K562 (cell line): ENCODE results near the gene CCL2. TPM values are rescaled to one million over a fixed set of nuclear protein-coding genes. Genes with fewer than 3 reads are reported as not detected.

Experiments
- ATAC-seq: fragments of 200-7000 bp; cut with Tn5 transposase; 3 replicates; pipeline ENCODE4 v1.9.1; 2020; ENCODE audit warnings: moderate library complexity
- Bru-seq: library from RNA; stranded (reverse); fragments of 400-500 nt; gene quantifications from one replicate; lab custom pipeline; 2021; lab: Mats Ljungman, UMichigan
- BruChase-seq, 2 experiments: library from RNA; stranded (reverse); fragments of 400-500 nt; gene quantifications; one replicate each; lab custom pipeline; 2021; lab: Mats Ljungman, UMichigan
- BruUV-seq: library from RNA; stranded (reverse); fragments of 400-500 nt; replicated peaks from 2 replicates; lab custom pipeline; 2021; lab: Mats Ljungman, UMichigan
- CTCF ChIA-PET: fragments of 300-600 bp; formaldehyde crosslinking; extraction: SDS; loops from one replicate; lab custom pipeline; 2021; ENCODE audit warnings: low intra/inter-chr PET ratio; lab: Yijun Ruan, JAX
- POLR2A ChIA-PET: fragments of 300-600, 350-650 bp; sonication (Branson Sonifier 250); formaldehyde crosslinking; extraction: SDS; loops from one replicate; lab custom pipeline; 2021; ENCODE audit warnings: antibody characterized with exemption, inconsistent platforms; lab: Yijun Ruan, JAX
- DNase-seq, 4 experiments: peaks; one replicate each; pipeline versions ENCODE4 v3.0.0 to v3.0.0-alpha.2; 2011 to 2018; ENCODE audit warnings: low spot score in 3 of 4, mixed read lengths in 3 of 4; ENCODE audit errors: extremely low read depth in 1 of 4
- FAIRE-seq: peaks from 2 replicates; lab custom pipeline; 2011; peaks lifted over from hg19 to GRCh38; lab: Jason Lieb, UNC
- H2AFZ ChIP-seq: 2 replicates; pipeline ENCODE4 v1.6.0; 2011; ENCODE audit warnings: low read depth, low read length, control low read depth, inconsistent platforms
- H3K27ac ChIP-seq: fragments of 200-600 bp; 3 replicates; pipeline ENCODE4 v1.8.0; 2011; ENCODE audit warnings: low read depth, mild to moderate bottlenecking, control low read depth, inconsistent platforms, low read length, moderate library complexity, mixed read lengths; ENCODE audit errors: extremely low read depth
- H3K27me3 ChIP-seq, 2 experiments: fragments of 300-600 bp in 1 of 2; 2 replicates in 1 of 2; 3 replicates in 1 of 2; pipeline versions ENCODE4 v1.6.0 to v1.8.0; 2011; ENCODE audit warnings: inconsistent platforms in 2 of 2, low read length in 2 of 2, mild to moderate bottlenecking in 1 of 2, mixed read lengths in 1 of 2, moderate library complexity in 1 of 2; ENCODE audit not compliant: control insufficient read depth in 2 of 2, insufficient read depth in 2 of 2
- H3K36me3 ChIP-seq: fragments of 300-600 bp; 3 replicates; pipeline ENCODE4 v1.8.0; 2011; ENCODE audit warnings: mild to moderate bottlenecking, low read length, inconsistent platforms; ENCODE audit not compliant: control insufficient read depth, insufficient read depth
- H3K4me1 ChIP-seq, 2 experiments: fragments of 200-600 bp in 1 of 2; replicated peaks in 1 of 2; 2 replicates in 1 of 2; 3 replicates in 1 of 2; pipeline versions ENCODE4 v1.5.1 to v1.8.0; 2011; ENCODE audit warnings: inconsistent platforms in 2 of 2, low read length in 2 of 2, mild to moderate bottlenecking in 1 of 2, mixed read lengths in 1 of 2, moderate library complexity in 1 of 2; ENCODE audit not compliant: control insufficient read depth in 2 of 2, insufficient read depth in 2 of 2
- H3K4me2 ChIP-seq: 2 replicates; pipeline ENCODE4 v1.6.1; 2011; ENCODE audit warnings: low read length, control low read depth, inconsistent platforms, mixed read lengths; ENCODE audit not compliant: insufficient read depth
- H3K4me3 ChIP-seq: fragments of 200-600 bp; sonication (generic), shearing (Covaris generic); 2 replicates; pipeline ENCODE4 v1.5.1; 2016; ENCODE audit warnings: control low read depth, inconsistent platforms
- H3K79me2 ChIP-seq: fragments of 200-600 bp; 3 replicates; pipeline ENCODE4 v1.8.0; 2011; ENCODE audit warnings: low read length, inconsistent platforms; ENCODE audit not compliant: control insufficient read depth, insufficient read depth
- H3K9ac ChIP-seq, 2 experiments: 2 replicates each; pipeline versions ENCODE4 v1.6.0 to v1.6.1; 2011; ENCODE audit warnings: low read depth in 2 of 2, low read length in 2 of 2, control low read depth in 1 of 2, inconsistent platforms in 1 of 2, mild to moderate bottlenecking in 1 of 2, mixed read lengths in 1 of 2; ENCODE audit not compliant: insufficient read depth in 1 of 2
- H3K9me1 ChIP-seq: one replicate; pipeline ENCODE4 v1.6.0; 2011; ENCODE audit warnings: inconsistent platforms, mild to moderate bottlenecking, low read length, moderate library complexity; ENCODE audit not compliant: control insufficient read depth, insufficient read depth
- H3K9me3 ChIP-seq: replicated peaks from 2 replicates; pipeline ENCODE4 v1.5.1; 2011; ENCODE audit warnings: low read depth, low read length, inconsistent platforms; ENCODE audit not compliant: control insufficient read depth, insufficient read depth
- H4K20me1 ChIP-seq: replicated peaks from 2 replicates; pipeline ENCODE4 v1.6.1; 2011; ENCODE audit warnings: low read length, inconsistent platforms, mixed read lengths; ENCODE audit not compliant: control insufficient read depth, insufficient read depth
- CHCHD3 ChIP-seq: fragments of 250-450 bp; sonication (Bioruptor Pico); IDR thresholded peaks from 2 replicates; pipeline ENCODE4 v2.1.2; 2022; ENCODE audit warnings: mild to moderate bottlenecking
- CTBP1 ChIP-seq: fragments of 450-650 bp; IDR thresholded peaks from 2 replicates; pipeline ENCODE4 v1.6.1; 2016; ENCODE audit warnings: borderline replicate concordance
- ELF1 ChIP-seq: fragments of 200-800 bp; sonication (Bioruptor generic); IDR thresholded peaks from 2 replicates; pipeline ENCODE4 v1.6.1; 2016; ENCODE audit warnings: missing genetic modification characterization, missing compliant biosample characterization
- FOXA1 ChIP-seq: fragments of 450-650 bp; IDR thresholded peaks from 2 replicates; pipeline ENCODE4 v1.6.1; 2016; ENCODE audit warnings: mild to moderate bottlenecking, borderline replicate concordance
- FOXK1 ChIP-seq: sonication (generic); formaldehyde crosslinking; IDR thresholded peaks from 2 replicates; pipeline ENCODE4 v1.8.0; 2022; ENCODE audit warnings: missing genetic modification reagents, mild to moderate bottlenecking, borderline replicate concordance
- FOXK2 ChIP-seq, 2 experiments: fragments of 450-650 bp; IDR thresholded peaks in 1 of 2; conservative IDR thresholded peaks in 1 of 2; 2 replicates each; pipeline ENCODE4 v1.6.1; 2016; ENCODE audit warnings: low read depth in 2 of 2, mild to moderate bottlenecking in 1 of 2
- LCOR ChIP-seq: sonication (generic); formaldehyde crosslinking; IDR thresholded peaks from 2 replicates; pipeline ENCODE4 v1.8.0; 2022; ENCODE audit warnings: mild to moderate bottlenecking, missing genetic modification reagents
- PTRF ChIP-seq: fragments of 450-650 bp; IDR thresholded peaks from 2 replicates; pipeline ENCODE4 v1.6.1; 2016; ENCODE audit warnings: mild to moderate bottlenecking, missing genetic modification characterization, missing compliant biosample characterization
- RCOR1 ChIP-seq, 2 experiments: IDR thresholded peaks; 2 replicates each; pipeline ENCODE4 v1.6.1; 2012; ENCODE audit warnings: low read depth in 2 of 2, low read length in 2 of 2, borderline replicate concordance in 1 of 2, improper control_type of control experiment in 1 of 2
- SMARCA5 ChIP-seq: fragments of 450-650 bp; IDR thresholded peaks from 2 replicates; pipeline ENCODE4 v1.6.1; 2016
- THRA ChIP-seq: fragments of 450-650 bp; IDR thresholded peaks from 2 replicates; pipeline ENCODE4 v1.6.1; 2017; ENCODE audit warnings: mild to moderate bottlenecking, moderate library complexity
- ZNF766 ChIP-seq: fragments of 200-800 bp; sonication (Bioruptor generic); conservative IDR thresholded peaks from 2 replicates; pipeline ENCODE4 v1.6.1; 2016; ENCODE audit warnings: missing genetic modification characterization, missing compliant biosample characterization
- WGBS: fragments of 100-300 bp; shearing (Covaris generic); methylation state at CpG from one replicate; pipeline ENCODE4 v1.1.6; 2016; ENCODE audit warnings: low coverage, mixed read lengths; ENCODE audit not compliant: insufficient coverage; ENCODE audit errors: missing lambda C conversion rate; 5-methylcytosine and 5-hydroxymethylcytosine counted together
- in situ Hi-C: fragments of 300-500 bp; cut with MboI; formaldehyde crosslinking; loops from 4 replicates; pipeline ENCODE4 v1.15.0; 2018; ENCODE audit warnings: inconsistent platforms, mixed read lengths
- intact Hi-C: fragments of 100-400 bp; cut with micrococcal nuclease; formaldehyde crosslinking; loops from 2 replicates; pipeline ENCODE4 v1.14.2; 2022
- long read RNA-seq, 3 experiments: library from polyadenylated mRNA in 2 of 3; library from RNA in 1 of 3; unstranded in 2 of 3; stranded (forward) in 1 of 3; transcript quantifications; one replicate each; pipeline ENCODE4 v2.0.0, GENCODE V29; 2019 to 2022
- polyA minus RNA-seq, 3 experiments: library from RNA; depleted of rRNA, polyadenylated mRNA; stranded (reverse); fragments of >200 nt; gene quantifications; 2 replicates each; pipeline ENCODE4 v1.2.3, GENCODE V29; 2011
- polyA plus RNA-seq, 8 experiments: library from polyadenylated mRNA; depleted of rRNA in 4 of 8; stranded (reverse) in 5 of 8; unstranded in 3 of 8; fragments of >200 nt; fragmentation: Nextera tagmentation in 2 of 8; fragmentation: Illumina TruSeq in 1 of 8; extraction: Ambion mirVana in 2 of 8; extraction: Trizol in 1 of 8; gene quantifications; 2 replicates each; pipeline versions ENCODE4 v1.2.1 to v1.2.3, GENCODE V29; 2011 to 2014; ENCODE audit warnings: inconsistent platforms in 1 of 8, missing spikeins in 1 of 8
- total RNA-seq, 7 experiments: library from RNA; depleted of rRNA in 6 of 7; stranded (reverse); fragments of >200 nt in 6 of 7; fragmentation: Illumina TruSeq in 2 of 7; extraction: Trizol in 2 of 7; gene quantifications; 2 replicates each; pipeline versions ENCODE4 v1.2.1 to v1.2.3, GENCODE V29; 2011 to 2021; ENCODE audit warnings: low replicate concordance in 1 of 7
- TF ChIP-seq, protein P1 (sequence below): sonication (generic); formaldehyde crosslinking; IDR thresholded peaks from 2 replicates; pipeline ENCODE4 v1.8.1; 2023; ENCODE audit warnings: mild to moderate bottlenecking, missing genetic modification reagents
- TF ChIP-seq, protein P2 (sequence below): fragments of 450-650 bp; IDR thresholded peaks from 2 replicates; pipeline ENCODE4 v1.6.1; 2016

CCL2 gene
- total RNA-seq (2011; cell fraction: chromatin; rRNA removed; ENCODE audit: low replicate concordance): 0.81 TPM in 1 of 2 replicates, not detected in the other
- total RNA-seq (2011; cell fraction: nucleolus; rRNA removed): 0.66 and 0.67 TPM in 2 replicates
- total RNA-seq (2011; cell fraction: nucleoplasm; rRNA removed): 0.73 and 1.4 TPM in 2 replicates
- 0.54 and 0.82 TPM in 2 replicates for total RNA-seq (2014; rRNA removed)
- total RNA-seq (2014; rRNA removed; fragmentation: Illumina TruSeq; extraction: Trizol): 0.86 and 0.87 TPM in 2 replicates
- total RNA-seq (2015; rRNA removed; fragmentation: Illumina TruSeq; extraction: Trizol): 4.4 and 5.4 TPM in 2 replicates
- 0.86 and 1.0 TPM in 2 replicates for total RNA-seq (2021)
- polyA plus RNA-seq (2011; rRNA removed): 0.73 and 3.2 TPM in 2 replicates
- polyA plus RNA-seq (2011; cell fraction: cytosol; rRNA removed): 0.59 and 2.7 TPM in 2 replicates
- 0.73 and 4.0 TPM in 2 replicates for polyA plus RNA-seq (2011; cell fraction: nucleus; rRNA removed)
- 1.1 and 2.8 TPM in 2 replicates for polyA plus RNA-seq (2012)
- 0.88 and 1.5 TPM in 2 replicates for polyA plus RNA-seq (2014; fragmentation: Illumina TruSeq; extraction: Trizol)
- polyA plus RNA-seq (2014; fragmentation: Nextera tagmentation; extraction: Ambion mirVana): 1 to 10 TPM; 1.9 to 2.2 TPM
- polyA plus RNA-seq (2014; rRNA removed): 0.11 and 0.61 TPM in 2 replicates
- polyA minus RNA-seq (2011; rRNA and poly(A)+ RNA removed): 1.1 and 2.6 TPM in 2 replicates
- 1.6 TPM in 1 of 2 replicates, not detected in the other for polyA minus RNA-seq (2011; cell fraction: cytosol; rRNA and poly(A)+ RNA removed)
- 0.56 and 1.1 TPM in 2 replicates for polyA minus RNA-seq (2011; cell fraction: nucleus; rRNA and poly(A)+ RNA removed)
- Bru-seq, nascent RNA: percentile 25 among the genes with signal in this experiment
- BruChase-seq, experiment 1, labeled RNA remaining after a 2-hour chase: percentile 34 among the genes with signal in this experiment
- BruChase-seq, experiment 2, labeled RNA remaining after a 6-hour chase: not detected
- long read RNA-seq, experiment 1: 0 reads
- long read RNA-seq, experiment 2: 0 reads
- long read RNA-seq, experiment 3: 0 reads

DNA sequence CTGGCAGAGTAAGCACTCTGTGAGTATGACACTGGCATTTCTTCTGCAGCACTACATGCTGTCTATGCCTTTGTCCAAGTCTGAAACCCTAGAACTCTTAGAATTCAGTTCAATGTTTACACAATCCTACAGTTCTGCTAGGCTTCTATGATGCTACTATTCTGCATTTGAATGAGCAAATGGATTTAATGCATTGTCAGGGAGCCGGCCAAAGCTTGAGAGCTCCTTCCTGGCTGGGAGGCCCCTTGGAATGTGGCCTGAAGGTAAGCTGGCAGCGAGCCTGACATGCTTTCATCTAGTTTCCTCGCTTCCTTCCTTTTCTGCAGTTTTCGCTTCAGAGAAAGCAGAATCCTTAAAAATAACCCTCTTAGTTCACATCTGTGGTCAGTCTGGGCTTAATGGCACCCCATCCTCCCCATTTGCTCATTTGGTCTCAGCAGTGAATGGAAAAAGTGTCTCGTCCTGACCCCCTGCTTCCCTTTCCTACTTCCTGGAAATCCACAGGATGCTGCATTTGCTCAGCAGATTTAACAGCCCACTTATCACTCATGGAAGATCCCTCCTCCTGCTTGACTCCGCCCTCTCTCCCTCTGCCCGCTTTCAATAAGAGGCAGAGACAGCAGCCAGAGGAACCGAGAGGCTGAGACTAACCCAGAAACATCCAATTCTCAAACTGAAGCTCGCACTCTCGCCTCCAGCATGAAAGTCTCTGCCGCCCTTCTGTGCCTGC is at the start of gene CCL2:
CCL2 (plus strand) TSS at position 635 of the 730 bp plus-strand sequence; CDS start at position 700, 65 bp downstream.
- peak within 1 kb of the TSS; percentile 34; the same call in 1 of the 2 replicates for H2AFZ ChIP-seq
- BruUV-seq: no TSS peak
- H3K79me2 ChIP-seq: no peaks in the 10 kb centered on the region
- 4% methylated on average over 10 of the region's 11 CpGs for WGBS
- intact Hi-C loops (no loop called here), in situ Hi-C loops (no loop called here)
- DNase-seq (peak in 2 of 4 experiments; percentile 31 to 50), ATAC-seq (peak; percentile 75), FAIRE-seq (peak; percentile 11)
- H3K27ac ChIP-seq: no peak within 1 kb of the TSS
- peaks cover 0 to 3% of the 10 kb centered on the region in 2 experiments; a peak in 3 of 5 replicates for H3K27me3 ChIP-seq
- H3K36me3 ChIP-seq: no peaks in the 10 kb centered on the region
- peak within 1 kb of the TSS; percentile 45; the same call in 1 of the 2 replicates for H3K4me2 ChIP-seq
- ChIA-PET CTCF (no interaction called here), POLR2A (interaction anchor here (1.2 kb wide), 1 partner anchor 99 kb away, joined by 4 read pairs; no protein-coding TSS in a partner anchor)
- no peak within 1 kb of the TSS for H3K9ac ChIP-seq
- peaks cover 7 to 16% of the 10 kb centered on the region in 2 experiments; a peak in 4 of 5 replicates for H3K4me1 ChIP-seq
- H3K4me3 ChIP-seq: no peak within 1 kb of the TSS
- H3K9me3 ChIP-seq: no peaks in the 10 kb centered on the region
- no peaks in the 10 kb centered on the region for H3K9me1 ChIP-seq
- H4K20me1 ChIP-seq: peaks cover 2% of the 10 kb centered on the region; the same call in 1 of the 2 replicates
- TF ChIP-seq ELF1 (tag) (peak; percentile 52), ZNF766 (no peak), LCOR (CRISPR knock-in tag) (no peak), THRA (no peak), FOXA1 (no peak), RCOR1 (IDR thresholded peaks at IDR 0.05; ENCODE audit: borderline replicate concordance in 1 of 2, low read depth in 2 of 2, low read length in 2 of 2) (peak in 1 of 2 experiments; percentile 14; a peak in 1 of 4 replicates), CHCHD3 (CRISPR knock-in tag) (no peak), SMARCA5 (no peak), CTBP1 (peak; percentile 35; the same call in 1 of the 2 replicates), PTRF (tag) (no peak), FOXK2 (conservative IDR thresholded peaks at IDR 0.05 in 1 of 2, IDR thresholded peaks at IDR 0.05 in 1 of 2; ENCODE audit: low read depth in 2 of 2) (no peak), FOXK1 (no peak)
- TF ChIP-seq, protein P1, sequence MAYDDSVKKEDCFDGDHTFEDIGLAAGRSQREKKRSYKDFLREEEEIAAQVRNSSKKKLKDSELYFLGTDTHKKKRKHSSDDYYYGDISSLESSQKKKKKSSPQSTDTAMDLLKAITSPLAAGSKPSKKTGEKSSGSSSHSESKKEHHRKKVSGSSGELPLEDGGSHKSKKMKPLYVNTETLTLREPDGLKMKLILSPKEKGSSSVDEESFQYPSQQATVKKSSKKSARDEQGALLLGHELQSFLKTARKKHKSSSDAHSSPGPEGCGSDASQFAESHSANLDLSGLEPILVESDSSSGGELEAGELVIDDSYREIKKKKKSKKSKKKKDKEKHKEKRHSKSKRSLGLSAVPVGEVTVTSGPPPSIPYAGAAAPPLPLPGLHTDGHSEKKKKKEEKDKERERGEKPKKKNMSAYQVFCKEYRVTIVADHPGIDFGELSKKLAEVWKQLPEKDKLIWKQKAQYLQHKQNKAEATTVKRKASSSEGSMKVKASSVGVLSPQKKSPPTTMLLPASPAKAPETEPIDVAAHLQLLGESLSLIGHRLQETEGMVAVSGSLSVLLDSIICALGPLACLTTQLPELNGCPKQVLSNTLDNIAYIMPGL (CRISPR knock-in tag): no peak
- TF ChIP-seq, protein P2, sequence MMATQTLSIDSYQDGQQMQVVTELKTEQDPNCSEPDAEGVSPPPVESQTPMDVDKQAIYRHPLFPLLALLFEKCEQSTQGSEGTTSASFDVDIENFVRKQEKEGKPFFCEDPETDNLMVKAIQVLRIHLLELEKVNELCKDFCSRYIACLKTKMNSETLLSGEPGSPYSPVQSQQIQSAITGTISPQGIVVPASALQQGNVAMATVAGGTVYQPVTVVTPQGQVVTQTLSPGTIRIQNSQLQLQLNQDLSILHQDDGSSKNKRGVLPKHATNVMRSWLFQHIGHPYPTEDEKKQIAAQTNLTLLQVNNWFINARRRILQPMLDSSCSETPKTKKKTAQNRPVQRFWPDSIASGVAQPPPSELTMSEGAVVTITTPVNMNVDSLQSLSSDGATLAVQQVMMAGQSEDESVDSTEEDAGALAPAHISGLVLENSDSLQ: peak; percentile 75
